ENCODE measurements around the gene MTM1. TPM values are rescaled to one million over a fixed set of nuclear protein-coding genes. Genes with fewer than 3 reads are reported as not detected.

MTM1 gene
- polyA plus RNA-seq, 2 of the 4 experiments (the other 2 are of a cell fraction) = 8.5 to 9.0 TPM

DNA sequence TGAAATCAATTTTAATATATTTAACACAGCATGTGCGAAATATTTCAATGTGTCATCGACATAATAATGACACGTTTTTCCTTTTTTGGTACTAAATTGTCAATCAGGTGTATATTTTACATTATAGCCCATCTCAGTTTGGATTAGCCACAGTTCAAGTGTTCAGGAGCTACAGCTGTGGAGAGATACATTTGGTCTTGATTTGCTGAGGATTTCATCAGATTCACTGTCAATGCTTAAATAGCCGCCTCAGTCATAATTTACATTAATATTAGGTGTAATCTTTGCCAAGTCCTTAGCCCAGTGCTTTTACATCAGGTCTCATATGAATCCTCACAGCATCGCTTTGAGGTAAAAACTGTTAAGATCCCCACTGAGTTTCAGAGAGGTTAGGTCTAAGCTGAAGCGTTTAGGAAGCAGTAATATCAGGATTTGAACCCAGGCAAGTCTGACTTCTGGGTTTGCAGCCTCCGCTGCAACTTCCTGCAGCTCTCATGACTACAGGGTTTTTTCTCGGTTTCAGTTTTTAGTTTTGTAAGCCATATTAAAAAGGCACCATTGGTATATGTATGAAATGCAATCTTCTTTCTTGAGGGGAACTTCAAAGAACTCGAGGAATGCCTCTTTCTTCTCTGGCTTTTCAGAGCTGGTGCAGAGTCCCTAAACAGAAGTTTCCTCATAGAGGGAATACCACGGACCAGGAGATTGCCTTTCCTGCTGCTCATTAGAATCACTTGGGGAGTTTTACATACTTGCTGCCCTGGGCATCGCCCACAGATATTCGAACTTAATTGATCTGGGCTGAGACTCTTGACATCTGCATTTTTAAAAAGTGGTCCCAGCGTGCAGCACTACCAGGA, 6.4 kb downstream of the MTM1 start:
- peaks cover 63% of the 10 kb centered on the region for H3K4me1 ChIP-seq
- POLR2A ChIA-PET = no interaction called here
- no peak overlapping the region for H3K4me3 ChIP-seq
- TF ChIP-seq HDAC2 (IDR thresholded peaks at IDR 0.05) (no peak), ZFP36 (IDR thresholded peaks at IDR 0.05; ENCODE audit: borderline replicate concordance, partially characterized antibody) (no peak), MAX (IDR thresholded peaks at IDR 0.05) (no peak), HOXB5 (CRISPR knock-in tag; IDR thresholded peaks at IDR 0.05) (no peak), ELK1 (IDR thresholded peaks at IDR 0.05; ENCODE audit: low read depth, low read length) (no peak), SMC3 (IDR thresholded peaks at IDR 0.05) (no peak), CBX8 (IDR thresholded peaks at IDR 0.05) (no peak), CBX2 (IDR thresholded peaks at IDR 0.05; ENCODE audit: borderline replicate concordance, low read depth) (no peak), POLR2AphosphoS2 (conservative IDR thresholded peaks at IDR 0.05; ENCODE audit: low read length) (no peak), POLR2A (IDR thresholded peaks at IDR 0.05; ENCODE audit: low read length) (no peak), MAFK (IDR thresholded peaks at IDR 0.05; ENCODE audit: partially characterized antibody) (no peak), NFE2L2 (conservative IDR thresholded peaks at IDR 0.05; ENCODE audit: low read length) (no peak), ZC3H11A (IDR thresholded peaks at IDR 0.05) (no peak), FOXS1 (CRISPR knock-in tag; IDR thresholded peaks at IDR 0.05) (no peak)
- TF ChIP-seq, protein P1, sequence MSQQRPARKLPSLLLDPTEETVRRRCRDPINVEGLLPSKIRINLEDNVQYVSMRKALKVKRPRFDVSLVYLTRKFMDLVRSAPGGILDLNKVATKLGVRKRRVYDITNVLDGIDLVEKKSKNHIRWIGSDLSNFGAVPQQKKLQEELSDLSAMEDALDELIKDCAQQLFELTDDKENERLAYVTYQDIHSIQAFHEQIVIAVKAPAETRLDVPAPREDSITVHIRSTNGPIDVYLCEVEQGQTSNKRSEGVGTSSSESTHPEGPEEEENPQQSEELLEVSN (IDR thresholded peaks at IDR 0.05; ENCODE audit: borderline replicate concordance, low read depth) = no peak
- no peaks in the 10 kb centered on the region for H3K9me3 ChIP-seq
- CTCF ChIA-PET = interaction anchor here (1.2 kb wide), 1 partner anchor 13 kb away, joined by 3 read pairs; no protein-coding TSS in a partner anchor
- H3K4me2 ChIP-seq = peak overlapping the region; percentile 63
- 82% methylated on average over 13 of the region's 13 CpGs for WGBS (ENCODE audit: missing lambda C conversion rate)
- FAIRE-seq (no peak), ATAC-seq (no peak), DNase-seq (ENCODE audit: low read depth in 1 of 2, low spot score in 1 of 2) (no peak)
- H3K27ac ChIP-seq = peak overlapping the region in 1 of 2 experiments; percentile 28; a peak in 1 of 6 replicates

DNA sequence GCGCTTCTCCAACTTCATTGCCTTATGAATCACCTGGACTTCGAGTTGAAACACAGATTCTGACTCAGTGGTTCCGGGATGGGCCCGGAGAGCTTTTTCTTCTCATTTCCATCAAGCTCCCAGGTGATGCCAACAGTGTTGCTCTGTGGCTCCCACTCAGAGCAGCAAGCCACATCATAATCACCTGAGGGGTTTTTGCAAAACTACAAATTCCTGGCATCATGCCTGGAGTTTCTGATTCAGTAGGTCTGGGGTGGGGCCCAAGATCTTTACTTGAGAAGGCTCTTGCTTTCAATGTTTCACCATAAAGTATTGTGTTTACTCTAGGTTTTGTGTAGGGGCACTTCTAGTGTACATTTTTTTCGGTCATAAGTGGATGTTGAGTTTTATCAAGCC, 7.0 kb downstream of the MTM1 start:
- no peak overlapping the region for H3K4me3 ChIP-seq
- ATAC-seq = peak; percentile 53 to 73; a peak in 5 of 6 replicates
- no peak for FAIRE-seq
- TF ChIP-seq ESRRA (IDR thresholded peaks at IDR 0.05; ENCODE audit: borderline replicate concordance, low read length) = no peak
- no peak for TF ChIP-seq SMC3 (IDR thresholded peaks at IDR 0.05)
- TF ChIP-seq ZC3H11A (IDR thresholded peaks at IDR 0.05) = no peak
- TF ChIP-seq NPAS2 (CRISPR knock-in tag; IDR thresholded peaks at IDR 0.05; ENCODE audit: borderline replicate concordance) = no peak
- TF ChIP-seq PHF8 (IDR thresholded peaks at IDR 0.05; ENCODE audit: borderline replicate concordance, low read depth) = no peak
- TF ChIP-seq EHF (CRISPR knock-in tag; IDR thresholded peaks at IDR 0.05) = no peak
- TF ChIP-seq ELK1 (IDR thresholded peaks at IDR 0.05; ENCODE audit: low read depth, low read length) = no peak
- no peak for TF ChIP-seq FOSB (CRISPR knock-in tag; IDR thresholded peaks at IDR 0.05)
- TF ChIP-seq RARB (CRISPR knock-in tag; IDR thresholded peaks at IDR 0.05) = no peak
- TF ChIP-seq POLR2A (IDR thresholded peaks at IDR 0.05; ENCODE audit: low read length) = no peak
- no peak for TF ChIP-seq FOSL2 (IDR thresholded peaks at IDR 0.05)
- no peak for TF ChIP-seq FOSL2 (CRISPR knock-in tag; IDR thresholded peaks at IDR 0.05)
- H3K4me2 ChIP-seq = peak overlapping the region; percentile 63
- CTCF ChIA-PET = interaction anchor here (1.2 kb wide), 1 partner anchor 12 kb away, joined by 3 read pairs; no protein-coding TSS in a partner anchor
- H3K9me3 ChIP-seq = no peaks in the 10 kb centered on the region
- DNase-seq (ENCODE audit: low read depth in 1 of 2, low spot score in 1 of 2) = peak in 1 of 2 experiments; percentile 36
- H3K4me1 ChIP-seq = peaks cover 57% of the 10 kb centered on the region
- WGBS (ENCODE audit: missing lambda C conversion rate) = 35% methylated on average over 5 of the region's 5 CpGs
- peak overlapping the region in 1 of 2 experiments; percentile 28; a peak in 1 of 6 replicates for H3K27ac ChIP-seq
- POLR2A ChIA-PET = no interaction called here

Data from A549 (cell line).